B cell (primary cell): ENCODE results near the gene LRRC3. TPM values are rescaled to one million over a fixed set of nuclear protein-coding genes. Genes with fewer than 3 reads are reported as not detected.

ENCODE experiments used
- ATAC-seq: fragments of 200-7000 bp; cut with Tn5 transposase; one replicate; pipeline ENCODE4 v1.10.0; 2021; ENCODE audit warnings: low read depth, mild to moderate bottlenecking, moderate number of reproducible peaks, moderate library complexity
- CTCF ChIA-PET: fragments of 350-600 bp; sonication (Branson Sonifier 250); formaldehyde crosslinking; loops from one replicate; lab custom pipeline; 2021; ENCODE audit warnings: antibody characterized with exemption, inconsistent platforms; lab: Charles Lee
- POLR2A ChIA-PET: fragments of 350-600 bp; sonication (Branson Sonifier 250); formaldehyde crosslinking; loops from one replicate; lab custom pipeline; 2021; ENCODE audit warnings: antibody characterized with exemption; lab: Charles Lee
- DNase-seq: peaks from one replicate; pipeline ENCODE4 v3.0.0; 2013
- H2AFZ ChIP-seq: 2 replicates; pipeline ENCODE4 v1.6.1; 2012; ENCODE audit warnings: mild to moderate bottlenecking, low read depth, low read length; ENCODE audit not compliant: insufficient read depth, poor library complexity, severe bottlenecking
- H3K27ac ChIP-seq, 2 donors: 1 replicate in 1 of 2; 2 replicates in 1 of 2; pipeline ENCODE4 v1.5.1; 2012 to 2013; ENCODE audit warnings: low read length in 2 of 2, mild to moderate bottlenecking in 2 of 2, moderate library complexity in 1 of 2
- H3K27me3 ChIP-seq, 4 experiments: fragments of 200-600 bp in 1 of 4; sonication (generic) in 1 of 4; replicated peaks in 1 of 4; 1 replicate in 2 of 4; 2 replicates in 2 of 4; pipeline versions ENCODE4 v1.6.1 to v1.7.0; 2013 to 2016; ENCODE audit warnings: low read length in 3 of 4, mild to moderate bottlenecking in 2 of 4, mixed read lengths in 1 of 4, moderate library complexity in 1 of 4; ENCODE audit not compliant: insufficient read depth in 4 of 4, control insufficient read depth in 3 of 4; ENCODE audit errors: control extremely low read depth in 1 of 4
- H3K36me3 ChIP-seq, 2 experiments: replicated peaks in 1 of 2; 1 replicate in 1 of 2; 2 replicates in 1 of 2; pipeline versions ENCODE4 v1.6.1 to v1.7.1; 2013; ENCODE audit warnings: low read length in 1 of 2; ENCODE audit not compliant: insufficient read depth in 2 of 2, control insufficient read depth in 1 of 2; ENCODE audit errors: control extremely low read depth in 1 of 2, extremely low read depth in 1 of 2
- H3K4me1 ChIP-seq, 2 donors: fragments of 200-600 bp in 1 of 2; sonication (generic) in 1 of 2; 1 replicate in 1 of 2; 2 replicates in 1 of 2; pipeline versions ENCODE4 v1.5.1 to v1.6.1; 2013 to 2017; ENCODE audit warnings: low read length in 2 of 2; ENCODE audit not compliant: control insufficient read depth in 2 of 2, insufficient read depth in 2 of 2
- H3K4me2 ChIP-seq: replicated peaks from 2 replicates; pipeline ENCODE3; 2012; ENCODE audit warnings: mild to moderate bottlenecking, low read depth, low read length; ENCODE audit not compliant: poor library complexity, severe bottlenecking
- H3K4me3 ChIP-seq, 5 experiments: fragments of 200-600 bp in 1 of 5; sonication (generic) in 1 of 5; 1 replicate in 3 of 5; 2 replicates in 2 of 5; pipeline versions ENCODE4 v1.5.1 to v1.7.0; 2011 to 2016; ENCODE audit warnings: low read length in 4 of 5, mild to moderate bottlenecking in 4 of 5, low read depth in 2 of 5, control low read depth in 1 of 5, moderate library complexity in 1 of 5; ENCODE audit not compliant: insufficient read depth in 1 of 5; ENCODE audit errors: control extremely low read depth in 1 of 5, extremely low read depth in 1 of 5
- H3K79me2 ChIP-seq: fragments of 200-600 bp; sonication (generic); one replicate; pipeline ENCODE4 v1.6.0; 2016; ENCODE audit warnings: low read length; ENCODE audit not compliant: control insufficient read depth, insufficient read depth
- H3K9ac ChIP-seq: fragments of 200-600 bp; sonication (generic); 2 replicates; pipeline ENCODE4 v1.6.1; 2017; ENCODE audit warnings: mild to moderate bottlenecking, low read length, moderate library complexity
- H3K9me3 ChIP-seq, 3 donors: one replicate each; pipeline versions ENCODE4 v1.6.1 to v1.7.1; 2013; ENCODE audit warnings: low read length in 2 of 3; ENCODE audit not compliant: control insufficient read depth in 2 of 3, insufficient read depth in 1 of 3; ENCODE audit errors: control extremely low read depth in 1 of 3
- H4K20me1 ChIP-seq: 2 replicates; pipeline ENCODE4 v1.6.0; 2012; ENCODE audit warnings: mild to moderate bottlenecking, low read length; ENCODE audit not compliant: insufficient read depth, control insufficient read depth, poor library complexity, severe bottlenecking
- H3K27ac Mint-ChIP-seq: one replicate; pipeline ENCODE4 v1.8.0; 2021; ENCODE audit warnings: mixed read lengths
- H3K27me3 Mint-ChIP-seq: one replicate; pipeline ENCODE4 v1.8.0; 2021; ENCODE audit warnings: mixed read lengths
- H3K4me1 Mint-ChIP-seq: one replicate; pipeline ENCODE4 v1.8.0; 2021; ENCODE audit warnings: mixed read lengths
- H3K4me3 Mint-ChIP-seq: one replicate; pipeline ENCODE4 v1.8.0; 2021; ENCODE audit warnings: mixed read lengths
- H3K9me3 Mint-ChIP-seq: one replicate; pipeline ENCODE4 v1.8.0; 2022; ENCODE audit warnings: mixed read lengths; ENCODE audit not compliant: insufficient read depth
- EZH2 ChIP-seq: IDR thresholded peaks from 2 replicates; pipeline ENCODE4 v1.6.1; 2012; ENCODE audit warnings: borderline replicate concordance, low read depth, mild to moderate bottlenecking, moderate library complexity, low read length; ENCODE audit not compliant: insufficient read depth, poor library complexity, severe bottlenecking
- WGBS: methylation state at CpG from one replicate; pipeline ENCODE4 v1.1.5; 2013; ENCODE audit warnings: missing lambda C conversion rate; ENCODE audit not compliant: insufficient coverage; 5-methylcytosine and 5-hydroxymethylcytosine counted together
- intact Hi-C: fragments of 100-400 bp; cut with micrococcal nuclease; formaldehyde crosslinking; loops from one replicate; pipeline ENCODE4 v1.10.0; 2022
- polyA plus RNA-seq: library from polyadenylated mRNA; depleted of rRNA; stranded (reverse); fragments of >200 nt; gene quantifications from 2 replicates; pipeline ENCODE4 v1.2.3, GENCODE V29; 2012
- total RNA-seq, 2 donors: library from RNA; stranded (reverse); fragments of 120-200 nt in 1 of 2; gene quantifications; 1 replicate in 1 of 2; 2 replicates in 1 of 2; pipeline versions ENCODE4 v1.2.3 to v1.2.4, GENCODE V29; 2013 to 2022
- TF ChIP-seq, protein P1 (sequence below): fragments of 200-600 bp; IDR thresholded peaks from one replicate; pipeline ENCODE4 v1.8.0; 2022; ENCODE audit warnings: antibody characterized with exemption, mild to moderate bottlenecking

Gene LRRC3
- total and polyA plus RNA-seq, 2 donors (not counting 1 experiment from before 2014, with no cell fraction given), result 0.46 to 3.3 TPM

GRCh38 chr21:44498280-44499210 is 43.2 kb downstream of the LRRC3 start:
- Histone ChIP-seq H3K4me2 (no peak overlapping the region), H3K9me3 (peaks cover 0 to 6% (median under 1%) of the 10 kb centered on the region in 3 donors), H3K36me3 (no peaks in the 10 kb centered on the region), H3K79me2 (no peaks in the 10 kb centered on the region), H3K4me3 (no peak overlapping the region), H3K27me3 (peaks cover 0 to 12% (median 0%) of the 10 kb centered on the region in 4 experiments), H3K27ac (no peak overlapping the region), H3K9ac (no peak overlapping the region), H3K4me1 (no peaks in the 10 kb centered on the region), H4K20me1 (no peaks in the 10 kb centered on the region), H2AFZ (no peak overlapping the region)
- ChIA-PET POLR2A (no interaction called here), CTCF (no interaction called here)
- peaks cover 20% of the 10 kb centered on the region for H3K27me3 Mint-ChIP-seq
- intact Hi-C loops, result no loop called here
- H3K4me1 Mint-ChIP-seq, result peaks cover 3% of the 10 kb centered on the region
- 88% methylated on average over 26 of the region's 27 CpGs for WGBS
- H3K9me3 Mint-ChIP-seq, result no peaks in the 10 kb centered on the region
- no peak for TF ChIP-seq EZH2
- TF ChIP-seq, protein P1, sequence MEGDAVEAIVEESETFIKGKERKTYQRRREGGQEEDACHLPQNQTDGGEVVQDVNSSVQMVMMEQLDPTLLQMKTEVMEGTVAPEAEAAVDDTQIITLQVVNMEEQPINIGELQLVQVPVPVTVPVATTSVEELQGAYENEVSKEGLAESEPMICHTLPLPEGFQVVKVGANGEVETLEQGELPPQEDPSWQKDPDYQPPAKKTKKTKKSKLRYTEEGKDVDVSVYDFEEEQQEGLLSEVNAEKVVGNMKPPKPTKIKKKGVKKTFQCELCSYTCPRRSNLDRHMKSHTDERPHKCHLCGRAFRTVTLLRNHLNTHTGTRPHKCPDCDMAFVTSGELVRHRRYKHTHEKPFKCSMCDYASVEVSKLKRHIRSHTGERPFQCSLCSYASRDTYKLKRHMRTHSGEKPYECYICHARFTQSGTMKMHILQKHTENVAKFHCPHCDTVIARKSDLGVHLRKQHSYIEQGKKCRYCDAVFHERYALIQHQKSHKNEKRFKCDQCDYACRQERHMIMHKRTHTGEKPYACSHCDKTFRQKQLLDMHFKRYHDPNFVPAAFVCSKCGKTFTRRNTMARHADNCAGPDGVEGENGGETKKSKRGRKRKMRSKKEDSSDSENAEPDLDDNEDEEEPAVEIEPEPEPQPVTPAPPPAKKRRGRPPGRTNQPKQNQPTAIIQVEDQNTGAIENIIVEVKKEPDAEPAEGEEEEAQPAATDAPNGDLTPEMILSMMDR, result no peak
- no peak overlapping the region for H3K27ac Mint-ChIP-seq
- no peak for ATAC-seq
- DNase-seq, result no peak
- no peak overlapping the region for H3K4me3 Mint-ChIP-seq

- Histone ChIP-seq H3K9ac (no peak overlapping the region), H3K27me3 (peaks cover 0 to 10% (median 0%) of the 10 kb centered on the region in 4 experiments), H3K27ac (no peak overlapping the region), H3K4me1 (peaks cover 4 to 5% of the 10 kb centered on the region in 2 donors), H3K9me3 (no peaks in the 10 kb centered on the region), H2AFZ (no peak overlapping the region), H3K79me2 (no peaks in the 10 kb centered on the region), H3K4me2 (no peak overlapping the region), H3K4me3 (no peak overlapping the region), H4K20me1 (no peaks in the 10 kb centered on the region), H3K36me3 (no peaks in the 10 kb centered on the region)
- 98% methylated on average over 10 of the region's 18 CpGs for WGBS
- Mint-ChIP-seq H3K4me1 (peaks cover 3% of the 10 kb centered on the region), H3K4me3 (no peak overlapping the region), H3K27me3 (peaks cover 20% of the 10 kb centered on the region), H3K9me3 (no peaks in the 10 kb centered on the region), H3K27ac (no peak overlapping the region)
- CTCF ChIA-PET, result no interaction called here
- intact Hi-C loops, result no loop called here
- DNase-seq (no peak), ATAC-seq (no peak)
- POLR2A ChIA-PET, result no interaction called here
- TF ChIP-seq EZH2, result no peak
- TF ChIP-seq, protein P1, result no peak
Measured at GRCh38 chr21:44499211-44499560, 43.9 kb downstream of the LRRC3 start.
